NCI-H1105 treated with DMSO at 0.1 percent for 48 hours (cell line): Measurements from ENCODE around the gene SLC38A11.
"Not testable (repeated sequence)": the region's sequence is repeated elsewhere in the genome, so short reads cannot be mapped to it uniquely, and the experiment has no call there.

Experiments
- DNase-seq: peaks from one replicate; lab custom pipeline; 2025; lab: John Stamatoyannopoulos, UW

The SLC38A11 gene

GRCh38 chr2:164877927-164878326 lies 77.4 kb downstream of the SLC38A11 start:
- no peak for DNase-seq

- DNase-seq = no peak
Observed at GRCh38 chr2:164877169-164877568, 78.2 kb downstream of the SLC38A11 start.

DNA sequence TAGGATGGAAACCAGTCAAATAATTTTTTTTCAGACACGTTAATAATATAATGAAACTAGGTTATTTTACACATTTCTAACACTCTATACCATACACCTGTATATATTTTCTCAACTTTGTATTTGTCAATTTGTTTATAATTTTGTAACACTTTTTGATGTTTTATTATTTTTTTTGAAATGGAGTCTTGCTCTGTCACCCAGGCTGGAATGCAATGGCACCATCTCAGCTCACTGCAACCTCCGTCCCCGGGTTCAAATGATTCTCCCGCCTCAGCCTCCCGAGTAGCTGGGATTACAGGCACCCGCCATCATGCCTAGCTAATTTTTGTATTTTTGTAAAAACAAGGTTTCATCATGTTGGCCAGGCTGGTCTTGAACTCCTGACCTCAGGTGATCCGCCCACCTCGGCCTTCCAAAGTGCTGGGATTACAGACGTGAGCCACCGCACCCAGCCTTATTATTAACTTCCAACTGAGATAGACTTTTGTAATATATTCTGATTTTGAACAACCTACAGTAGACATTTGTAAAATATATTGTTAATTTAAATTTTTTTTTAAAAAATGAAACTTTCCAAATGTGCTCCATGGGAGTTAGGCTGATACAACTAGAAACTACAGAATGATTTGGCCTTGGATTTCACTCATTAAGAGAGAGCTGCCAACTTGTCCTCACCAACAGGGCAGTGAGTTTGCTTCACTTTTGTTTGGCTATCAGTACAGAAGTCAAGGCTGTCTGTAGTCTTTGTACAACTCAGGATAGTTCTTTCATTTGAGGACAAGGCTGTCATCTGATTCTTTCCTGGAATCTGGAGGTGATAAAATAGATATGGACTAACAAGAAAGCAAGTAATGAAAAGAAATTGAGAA lies 79.8 kb downstream of the SLC38A11 start:
- no peak for DNase-seq

- no peak for DNase-seq
Observed at GRCh38 chr2:164873210-164873908, 82.0 kb downstream of the SLC38A11 start.

DNA sequence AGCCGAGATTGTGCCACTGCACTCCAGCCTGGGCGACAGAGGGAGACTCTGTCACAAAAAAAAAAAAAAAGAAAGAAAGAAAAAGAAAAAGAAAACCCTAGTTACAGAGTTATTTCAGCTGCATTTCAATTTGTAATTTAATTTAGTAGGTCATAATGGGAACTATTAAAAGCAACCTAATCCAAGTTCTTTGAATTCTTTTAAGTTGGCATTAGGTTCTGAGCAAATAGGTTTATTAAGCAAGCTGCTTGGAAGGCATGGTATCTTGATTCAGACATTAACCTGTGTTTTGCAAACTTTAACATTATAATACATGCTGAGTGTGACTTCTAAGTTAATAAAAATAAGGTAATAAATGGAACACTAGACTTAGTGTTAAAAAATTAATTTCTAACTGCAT lies 83.9 kb downstream of the SLC38A11 start:
- no peak for DNase-seq

GRCh38 chr2:164869420-164869772 lies 85.9 kb downstream of the SLC38A11 start:
- DNase-seq = no peak

- DNase-seq = peak; percentile 47
Observed at GRCh38 chr2:164868563-164869419, 86.5 kb downstream of the SLC38A11 start.

DNA sequence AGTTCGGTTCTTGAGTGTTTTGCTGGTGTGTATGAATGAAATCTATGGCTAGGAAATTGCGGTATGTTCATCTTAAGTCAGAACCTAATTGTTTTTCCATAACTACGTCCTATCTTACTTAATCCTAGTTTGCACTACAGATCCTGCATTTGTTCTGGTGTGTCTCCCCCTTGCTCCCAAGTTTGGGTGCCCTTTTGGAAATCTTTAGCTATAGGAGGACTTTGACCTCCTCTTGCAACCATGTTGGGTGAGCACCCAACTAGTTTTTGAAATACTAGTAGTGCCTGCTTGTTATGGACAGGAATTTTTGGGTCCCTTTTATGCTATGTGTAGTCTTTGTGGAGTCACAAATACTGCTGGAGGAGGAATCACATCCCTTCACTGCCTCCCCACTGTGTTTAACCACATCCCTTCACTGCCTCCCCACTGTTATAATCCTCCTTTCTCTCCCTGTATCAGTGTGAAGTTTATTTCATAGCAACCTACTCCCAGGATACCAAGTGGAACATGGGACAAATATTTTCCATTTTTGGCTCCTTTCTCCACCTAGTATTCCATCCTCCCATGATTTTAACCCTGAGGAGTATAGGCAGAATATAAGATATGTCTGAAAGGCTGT lies 87.4 kb downstream of the SLC38A11 start:
- no peak for DNase-seq

DNA sequence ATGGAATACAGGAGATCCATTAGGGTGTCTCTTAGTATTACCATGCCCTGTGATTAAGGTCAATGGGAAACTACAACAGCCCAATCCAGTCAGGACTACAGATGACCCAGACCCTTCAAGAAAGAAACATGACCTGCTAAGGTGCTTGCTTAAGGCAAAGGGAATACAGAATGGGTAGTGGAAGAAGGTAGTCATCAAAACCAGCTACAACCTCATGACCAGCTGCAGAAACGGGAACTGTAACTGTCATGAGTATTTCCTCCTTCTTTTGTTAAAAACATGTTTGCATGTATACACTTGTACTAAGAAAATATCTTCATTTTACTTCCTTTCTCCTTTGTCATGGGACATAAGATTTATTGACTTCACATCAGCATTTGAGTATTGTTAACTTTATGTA lies 88.9 kb downstream of the SLC38A11 start:
- not testable (repeated sequence) for DNase-seq

DNA sequence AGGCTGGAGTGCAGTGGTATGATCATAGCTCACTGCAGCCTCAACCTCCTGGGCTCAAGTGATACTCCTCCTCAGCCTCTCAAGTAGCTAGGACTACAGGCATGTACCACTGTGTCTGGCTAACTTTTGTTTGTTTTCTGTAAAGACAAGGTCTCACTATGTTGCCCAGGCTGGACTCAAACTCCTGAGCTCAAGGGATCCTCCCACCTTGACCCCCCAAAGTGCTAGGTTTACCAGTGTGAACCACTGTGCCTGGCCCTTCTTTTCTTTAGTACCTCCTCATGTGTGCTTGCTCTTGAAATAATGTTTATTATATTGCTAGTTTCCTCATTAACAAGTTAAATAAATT lies 94.7 kb downstream of the SLC38A11 start:
- no peak for DNase-seq

DNA sequence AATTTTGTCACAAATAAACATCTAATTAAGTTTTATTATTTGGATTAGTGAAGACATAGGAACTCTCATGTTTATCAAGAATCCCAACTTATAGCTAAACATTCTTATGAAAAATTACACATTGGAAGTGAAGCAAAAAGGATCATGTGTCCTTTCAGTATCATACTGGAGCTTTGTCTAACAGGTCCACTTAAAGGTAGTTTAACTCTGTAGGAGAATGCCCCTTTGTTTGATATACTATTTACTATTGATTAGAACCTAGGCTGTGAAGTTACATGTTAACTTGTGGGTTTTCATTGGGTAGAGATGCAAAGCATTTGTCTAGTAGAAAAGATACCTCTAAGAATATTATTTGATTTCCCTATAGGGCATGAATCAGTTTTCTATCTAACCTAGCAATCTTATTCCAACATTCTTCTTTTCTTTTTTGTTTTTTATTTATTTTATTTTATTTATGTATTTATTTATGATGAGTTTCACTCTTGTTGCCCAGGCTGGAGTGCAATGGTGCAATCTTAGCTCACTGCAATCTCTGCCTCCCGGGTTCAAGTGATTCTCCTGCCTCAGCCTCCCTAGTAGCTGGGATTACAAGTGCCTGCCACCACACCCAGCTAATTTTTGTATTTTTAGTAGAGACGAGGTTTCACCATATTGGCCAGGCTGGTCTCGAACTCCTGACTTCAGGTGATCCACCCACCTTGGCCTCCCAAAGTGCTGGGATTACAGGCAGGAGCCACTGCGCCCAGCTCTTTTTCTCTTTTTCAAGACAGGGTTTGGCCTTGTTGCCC lies 95.2 kb downstream of the SLC38A11 start:
- not testable (repeated sequence) for DNase-seq

- no peak for DNase-seq
Observed at GRCh38 chr2:164859251-164859818, 96.0 kb downstream of the SLC38A11 start.

DNA sequence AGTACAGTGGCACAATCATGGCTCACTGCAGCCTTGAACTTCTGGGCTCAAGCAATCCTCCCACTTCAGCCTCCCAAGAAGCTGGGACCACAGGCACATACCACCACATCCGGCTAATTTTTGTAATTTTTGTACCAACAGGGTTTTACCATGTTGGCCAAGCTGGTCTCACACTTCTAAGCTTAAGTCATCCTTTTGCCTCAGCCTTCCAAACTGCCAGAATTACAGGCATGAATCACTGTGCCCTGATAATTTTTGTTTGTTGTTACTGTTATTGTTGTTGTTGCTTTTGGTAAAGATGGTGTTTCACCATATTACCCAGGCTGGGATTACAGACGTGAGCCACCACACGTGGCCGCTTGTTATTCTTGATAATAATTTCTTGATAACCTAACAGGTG lies 103.2 kb downstream of the SLC38A11 start:
- DNase-seq = no peak

- DNase-seq = no peak
Observed at GRCh38 chr2:164850235-164850634, 105.1 kb downstream of the SLC38A11 start.

GRCh38 chr2:164849506-164849905 lies 105.8 kb downstream of the SLC38A11 start:
- no peak for DNase-seq

DNA sequence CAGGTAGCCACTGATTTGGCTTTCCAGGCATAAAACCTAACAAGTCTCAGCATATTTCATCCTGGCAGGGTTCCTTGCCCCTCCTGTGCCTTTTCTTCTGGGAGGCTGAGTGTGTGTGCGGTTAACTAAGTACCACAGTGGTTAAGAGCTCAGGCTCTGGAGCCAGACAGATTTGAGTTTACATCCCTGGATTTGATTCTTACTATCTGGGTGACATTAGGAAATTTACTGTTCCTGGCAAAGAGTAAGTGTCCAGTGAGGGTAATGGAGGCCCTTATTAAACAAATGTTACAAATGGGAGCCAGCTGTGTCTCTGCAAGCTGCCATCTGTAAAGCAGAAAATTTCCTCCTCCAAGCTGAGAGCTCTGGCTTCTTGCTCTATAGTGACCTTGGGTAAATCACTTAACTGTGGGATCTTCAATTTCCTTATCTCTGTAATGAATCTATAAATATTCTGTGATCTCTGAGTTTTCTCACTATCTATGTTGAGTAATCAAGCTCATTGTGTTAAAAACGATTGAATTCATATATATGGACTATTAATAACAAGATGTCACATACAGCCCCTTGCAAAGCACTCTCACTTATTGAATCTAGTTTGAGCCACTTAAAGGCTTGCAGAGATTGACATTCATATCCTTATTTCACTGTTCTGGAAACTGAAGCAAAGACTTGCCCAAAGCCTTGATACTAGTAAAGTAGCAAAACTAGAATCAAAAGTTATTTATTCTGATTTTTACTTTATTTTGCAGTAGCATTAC lies 107.2 kb downstream of the SLC38A11 start:
- DNase-seq = peak; percentile 72

DNA sequence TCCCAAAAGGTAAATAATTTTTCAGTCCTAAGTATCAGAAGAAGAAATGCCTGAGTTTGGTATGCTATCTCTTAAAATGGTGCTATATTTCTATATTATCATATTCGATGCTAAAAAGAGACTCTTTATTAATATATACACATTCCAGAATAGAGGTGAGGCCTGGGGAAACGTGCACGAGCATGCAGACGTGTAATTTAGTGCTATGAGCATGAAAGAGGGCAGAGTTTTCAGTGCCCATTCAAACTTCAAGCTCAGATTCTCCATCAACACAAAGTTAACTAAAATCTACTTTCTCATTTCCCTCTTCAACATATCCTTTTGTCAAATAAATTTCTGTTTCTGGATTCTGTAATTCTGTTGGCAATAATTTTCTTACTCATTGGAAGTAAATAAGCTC lies 108.0 kb downstream of the SLC38A11 start:
- no peak for DNase-seq

GRCh38 chr2:164846276-164846675 lies 109.0 kb downstream of the SLC38A11 start:
- DNase-seq = no peak
